GM12878 (cell line): ENCODE measurements around the gene GREB1. TPM values are rescaled to one million over a fixed set of nuclear protein-coding genes. Genes with fewer than 3 reads are reported as not detected.

Experiments used
- ATAC-seq: fragments of 200-7000 bp; cut with Tn5 transposase; 3 replicates; pipeline ENCODE4 v1.9.1; 2020; ENCODE audit warnings: mild to moderate bottlenecking, moderate library complexity
- BruUV-seq: library from RNA; stranded (reverse); fragments of 400-500 nt; replicated peaks from 2 replicates; lab custom pipeline; 2021; lab: Mats Ljungman, UMichigan
- CTCF ChIA-PET: fragments of 300-600 bp; sonication (Branson Sonifier 250); formaldehyde crosslinking; extraction: SDS; loops from one replicate; lab custom pipeline; 2021; ENCODE audit warnings: inconsistent platforms; lab: Yijun Ruan, JAX
- POLR2A ChIA-PET: fragments of 350-600 bp; formaldehyde crosslinking; extraction: SDS; loops from one replicate; lab custom pipeline; 2021; ENCODE audit warnings: inconsistent platforms; lab: Charles Lee
- RAD21 ChIA-PET: fragments of 300-600 bp; sonication (Branson Sonifier 250); formaldehyde crosslinking; loops from one replicate; lab custom pipeline; 2023; ENCODE audit warnings: antibody characterized with exemption; ENCODE audit not compliant: unreplicated experiment; lab: Charles Lee
- SMC1A ChIA-PET: fragments of 300-600 bp; sonication (Branson Sonifier 250); formaldehyde crosslinking; loops from one replicate; lab custom pipeline; 2023; ENCODE audit not compliant: unreplicated experiment, uncharacterized antibody; lab: Charles Lee
- DNase-seq: peaks from one replicate; pipeline ENCODE4 v3.0.0-alpha.2; 2011; ENCODE audit warnings: low read depth, low spot score
- FAIRE-seq: peaks from 3 replicates; lab custom pipeline; 2011; peaks lifted over from hg19 to GRCh38; lab: Jason Lieb, UNC
- H2AFZ ChIP-seq: 2 replicates; pipeline ENCODE4 v1.6.0; 2011; ENCODE audit warnings: low read depth, low read length, control low read depth; ENCODE audit not compliant: control insufficient read depth
- H3K27ac ChIP-seq: 2 replicates; pipeline ENCODE4 v1.5.1; 2011; ENCODE audit warnings: control low read depth; ENCODE audit not compliant: control insufficient read depth, insufficient read depth
- H3K27me3 ChIP-seq, 2 experiments: replicated peaks in 1 of 2; 2 replicates each; pipeline versions ENCODE4 v1.6.0 to v1.6.1; 2011; ENCODE audit warnings: low read length in 1 of 2; ENCODE audit not compliant: control insufficient read depth in 2 of 2, insufficient read depth in 2 of 2
- H3K36me3 ChIP-seq, 2 experiments: 2 replicates each; pipeline ENCODE4 v1.5.1; 2011; ENCODE audit warnings: low read length in 1 of 2; ENCODE audit not compliant: control insufficient read depth in 2 of 2, insufficient read depth in 2 of 2
- H3K4me1 ChIP-seq: 2 replicates; pipeline ENCODE4 v1.6.1; 2011; ENCODE audit warnings: mild to moderate bottlenecking, low read length, moderate library complexity, mixed read lengths; ENCODE audit not compliant: control insufficient read depth, insufficient read depth
- H3K4me2 ChIP-seq: 2 replicates; pipeline ENCODE4 v1.6.0; 2011; ENCODE audit warnings: control low read depth; ENCODE audit not compliant: control insufficient read depth, insufficient read depth
- H3K4me3 ChIP-seq: fragments of 200-600 bp; sonication (generic); 2 replicates; pipeline ENCODE4 v1.5.1; 2016
- H3K79me2 ChIP-seq: 2 replicates; pipeline ENCODE4 v1.6.0; 2011; ENCODE audit warnings: low read length; ENCODE audit not compliant: control insufficient read depth, insufficient read depth
- H3K9ac ChIP-seq: 2 replicates; pipeline ENCODE4 v1.8.0; 2011; ENCODE audit warnings: low read length, control low read depth, mixed read lengths; ENCODE audit not compliant: control insufficient read depth, insufficient read depth
- H3K9me3 ChIP-seq: replicated peaks from 3 replicates; pipeline ENCODE4 v1.5.1; 2011; ENCODE audit warnings: mild to moderate bottlenecking, low read length; ENCODE audit not compliant: control insufficient read depth, insufficient read depth
- H4K20me1 ChIP-seq: 2 replicates; pipeline ENCODE4 v1.6.0; 2011; ENCODE audit not compliant: control insufficient read depth, insufficient read depth
- CHD1 ChIP-seq: IDR thresholded peaks from 2 replicates; pipeline ENCODE4 v1.6.1; 2012; ENCODE audit warnings: low read depth, low read length, improper control_type of control experiment
- CHD2 ChIP-seq: IDR thresholded peaks from 2 replicates; pipeline ENCODE4 v1.6.1; 2011; ENCODE audit warnings: low read depth, low read length, improper control_type of control experiment, borderline replicate concordance
- EP300 ChIP-seq, 2 experiments: fragments of 150-350 bp in 1 of 2; IDR thresholded peaks; 2 replicates each; pipeline ENCODE4 v1.6.1; 2011 to 2012; ENCODE audit warnings: low read depth in 2 of 2, low read length in 2 of 2, borderline replicate concordance in 1 of 2, improper control_type of control experiment in 1 of 2, inconsistent platforms in 1 of 2; ENCODE audit not compliant: control insufficient read depth in 1 of 2
- GATAD2B ChIP-seq: fragments of 450-650 bp; conservative IDR thresholded peaks from 2 replicates; pipeline ENCODE4 v1.6.1; 2017; ENCODE audit warnings: low read depth, mild to moderate bottlenecking, moderate library complexity
- KLF5 ChIP-seq: fragments of 450-650 bp; IDR thresholded peaks from 2 replicates; pipeline ENCODE4 v1.6.1; 2014; ENCODE audit warnings: mild to moderate bottlenecking; ENCODE audit not compliant: partially characterized antibody
- NR2C1 ChIP-seq: fragments of 450-650 bp; IDR thresholded peaks from 2 replicates; pipeline ENCODE4 v1.6.1; 2017; ENCODE audit warnings: antibody characterized with exemption, mild to moderate bottlenecking, moderate library complexity
- RAD51 ChIP-seq: fragments of 450-650 bp; IDR thresholded peaks from 2 replicates; pipeline ENCODE4 v1.6.1; 2016; ENCODE audit warnings: moderate library complexity, mild to moderate bottlenecking, inconsistent platforms
- SIN3A ChIP-seq: IDR thresholded peaks from 2 replicates; pipeline ENCODE4 v1.6.1; 2012; ENCODE audit warnings: low read depth, low read length, improper control_type of control experiment
- TAF1 ChIP-seq: IDR thresholded peaks from 2 replicates; pipeline ENCODE4 v1.6.1; 2011; ENCODE audit warnings: mild to moderate bottlenecking, low read depth, low read length, borderline replicate concordance
- WRNIP1 ChIP-seq: IDR thresholded peaks from 2 replicates; pipeline ENCODE4 v1.6.1; 2011; ENCODE audit warnings: low read depth, low read length, improper control_type of control experiment, borderline replicate concordance
- WGBS: methylation state at CpG from one replicate; pipeline ENCODE4 v1.1.6; 2016; ENCODE audit warnings: low lambda C conversion rate; ENCODE audit not compliant: insufficient replicate concordance, insufficient coverage; ENCODE audit errors: missing lambda C conversion rate; 5-methylcytosine and 5-hydroxymethylcytosine counted together
- in situ Hi-C: fragments of 300-500 bp; cut with MboI; formaldehyde crosslinking; loops from 9 replicates; pipeline ENCODE4 v1.14.3; 2018; ENCODE audit warnings: mixed read lengths
- intact Hi-C: fragments of 100-400 bp; cut with micrococcal nuclease; formaldehyde crosslinking; loops from one replicate; pipeline ENCODE4 v1.14.2; 2022; ENCODE audit not compliant: unreplicated experiment
- polyA plus RNA-seq, 11 experiments: library from polyadenylated mRNA; depleted of rRNA in 4 of 11; unstranded in 6 of 11; stranded (reverse) in 5 of 11; fragments of >200 nt; fragmentation: Nextera tagmentation in 4 of 11; fragmentation: Illumina TruSeq in 1 of 11; extraction: Ambion mirVana in 4 of 11; extraction: Trizol in 1 of 11; gene quantifications; 1 replicate in 1 of 11; 2 replicates in 10 of 11; pipeline versions ENCODE4 v1.2.1 to v1.2.3, GENCODE V29; 2011 to 2016; ENCODE audit warnings: inconsistent platforms in 2 of 11, missing spikeins in 2 of 11, low read depth in 1 of 11
- total RNA-seq, 4 experiments: library from RNA; depleted of rRNA in 3 of 4; stranded (reverse); fragments of >200 nt in 3 of 4; fragmentation: Illumina TruSeq in 1 of 4; extraction: Trizol in 1 of 4; gene quantifications; 2 replicates each; pipeline versions ENCODE4 v1.2.1 to v1.2.3, GENCODE V29; 2013 to 2021
- TF ChIP-seq, protein P1 (sequence below): fragments of 450-650 bp; IDR thresholded peaks from 2 replicates; pipeline ENCODE4 v1.6.1; 2017; ENCODE audit warnings: borderline replicate concordance
- TF ChIP-seq, protein P2 (sequence below): fragments of 450-650 bp; IDR thresholded peaks from 2 replicates; pipeline ENCODE4 v1.6.1; 2017; ENCODE audit warnings: mild to moderate bottlenecking, moderate library complexity

The GREB1 gene
- total and polyA plus RNA-seq, 10 of the 15 experiments (the other 5 are each of a cell fraction or from before 2014, with no cell fraction given), result 0.09 to 2.1 (median 0.37) TPM; not detected in 1

DNA sequence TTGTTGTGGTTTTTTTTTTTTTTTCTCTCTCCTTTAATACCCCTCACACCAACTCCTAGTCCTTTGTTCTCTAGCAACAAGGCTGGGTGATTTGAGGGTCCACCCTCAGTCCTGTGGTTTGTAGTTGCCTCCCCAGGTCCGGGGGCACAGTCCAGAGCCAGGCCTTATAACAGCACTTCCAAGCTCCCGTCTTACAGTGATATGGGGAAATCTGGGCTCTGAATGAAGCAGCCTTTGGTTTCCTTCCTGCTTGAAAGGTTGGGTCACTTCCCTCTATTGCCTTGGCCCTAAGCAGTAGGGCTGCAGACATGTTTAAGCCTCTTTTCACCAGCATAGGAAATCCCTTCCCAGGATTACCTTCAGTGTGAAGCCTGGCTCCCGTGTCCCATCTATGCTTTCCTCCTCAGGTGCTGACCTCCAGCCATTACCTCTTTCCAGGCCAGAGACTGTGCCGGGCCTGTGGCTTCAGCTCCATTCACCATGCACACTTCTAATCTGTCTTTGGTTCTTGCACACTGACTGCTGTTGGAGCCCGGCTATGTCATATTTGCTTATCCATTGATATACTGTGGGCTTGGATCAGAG, 157.3 kb downstream of the GREB1 start:
- Histone ChIP-seq H3K4me2 (no peak overlapping the region), H3K4me3 (no peak overlapping the region), H3K9ac (no peak overlapping the region)
- no TSS peak for BruUV-seq
- TF ChIP-seq KLF5 (no peak), WRNIP1 (no peak), TAF1 (no peak), CHD1 (no peak), RAD51 (no peak), CHD2 (no peak), EP300 (IDR thresholded peaks at IDR 0.05; ENCODE audit: borderline replicate concordance in 1 of 2, control insufficient read depth in 1 of 2, low read depth in 2 of 2, low read length in 2 of 2) (no peak), NR2C1 (no peak), GATAD2B (no peak), SIN3A (no peak)
- TF ChIP-seq, protein P1, sequence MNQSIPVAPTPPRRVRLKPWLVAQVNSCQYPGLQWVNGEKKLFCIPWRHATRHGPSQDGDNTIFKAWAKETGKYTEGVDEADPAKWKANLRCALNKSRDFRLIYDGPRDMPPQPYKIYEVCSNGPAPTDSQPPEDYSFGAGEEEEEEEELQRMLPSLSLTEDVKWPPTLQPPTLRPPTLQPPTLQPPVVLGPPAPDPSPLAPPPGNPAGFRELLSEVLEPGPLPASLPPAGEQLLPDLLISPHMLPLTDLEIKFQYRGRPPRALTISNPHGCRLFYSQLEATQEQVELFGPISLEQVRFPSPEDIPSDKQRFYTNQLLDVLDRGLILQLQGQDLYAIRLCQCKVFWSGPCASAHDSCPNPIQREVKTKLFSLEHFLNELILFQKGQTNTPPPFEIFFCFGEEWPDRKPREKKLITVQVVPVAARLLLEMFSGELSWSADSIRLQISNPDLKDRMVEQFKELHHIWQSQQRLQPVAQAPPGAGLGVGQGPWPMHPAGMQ, result no peak
- TF ChIP-seq, protein P2, sequence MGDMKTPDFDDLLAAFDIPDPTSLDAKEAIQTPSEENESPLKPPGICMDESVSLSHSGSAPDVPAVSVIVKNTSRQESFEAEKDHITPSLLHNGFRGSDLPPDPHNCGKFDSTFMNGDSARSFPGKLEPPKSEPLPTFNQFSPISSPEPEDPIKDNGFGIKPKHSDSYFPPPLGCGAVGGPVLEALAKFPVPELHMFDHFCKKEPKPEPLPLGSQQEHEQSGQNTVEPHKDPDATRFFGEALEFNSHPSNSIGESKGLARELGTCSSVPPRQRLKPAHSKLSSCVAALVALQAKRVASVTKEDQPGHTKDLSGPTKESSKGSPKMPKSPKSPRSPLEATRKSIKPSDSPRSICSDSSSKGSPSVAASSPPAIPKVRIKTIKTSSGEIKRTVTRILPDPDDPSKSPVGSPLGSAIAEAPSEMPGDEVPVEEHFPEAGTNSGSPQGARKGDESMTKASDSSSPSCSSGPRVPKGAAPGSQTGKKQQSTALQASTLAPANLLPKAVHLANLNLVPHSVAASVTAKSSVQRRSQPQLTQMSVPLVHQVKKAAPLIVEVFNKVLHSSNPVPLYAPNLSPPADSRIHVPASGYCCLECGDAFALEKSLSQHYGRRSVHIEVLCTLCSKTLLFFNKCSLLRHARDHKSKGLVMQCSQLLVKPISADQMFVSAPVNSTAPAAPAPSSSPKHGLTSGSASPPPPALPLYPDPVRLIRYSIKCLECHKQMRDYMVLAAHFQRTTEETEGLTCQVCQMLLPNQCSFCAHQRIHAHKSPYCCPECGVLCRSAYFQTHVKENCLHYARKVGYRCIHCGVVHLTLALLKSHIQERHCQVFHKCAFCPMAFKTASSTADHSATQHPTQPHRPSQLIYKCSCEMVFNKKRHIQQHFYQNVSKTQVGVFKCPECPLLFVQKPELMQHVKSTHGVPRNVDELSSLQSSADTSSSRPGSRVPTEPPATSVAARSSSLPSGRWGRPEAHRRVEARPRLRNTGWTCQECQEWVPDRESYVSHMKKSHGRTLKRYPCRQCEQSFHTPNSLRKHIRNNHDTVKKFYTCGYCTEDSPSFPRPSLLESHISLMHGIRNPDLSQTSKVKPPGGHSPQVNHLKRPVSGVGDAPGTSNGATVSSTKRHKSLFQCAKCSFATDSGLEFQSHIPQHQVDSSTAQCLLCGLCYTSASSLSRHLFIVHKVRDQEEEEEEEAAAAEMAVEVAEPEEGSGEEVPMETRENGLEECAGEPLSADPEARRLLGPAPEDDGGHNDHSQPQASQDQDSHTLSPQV, result no peak
- TF ChIP-seq, all 136 proteins: peak for 0
- no peak overlapping the region for H3K27ac ChIP-seq
- no peaks in the 10 kb centered on the region for H3K27me3 ChIP-seq
- 0 out of 2 replicates have a peak, but pooled peaks cover 4% of the 10 kb centered on the region for H3K4me1 ChIP-seq
- ATAC-seq (no peak), DNase-seq (no peak), FAIRE-seq (no peak)
- CTCF ChIA-PET, result interaction anchor here (1.9 to 16.6 kb wide), 3 partner anchors 52 to 90 kb away, joined by 8 to 353 read pairs (median 18); partner anchors contain the start of gene LPIN1
- SMC1A ChIA-PET, result interaction anchor here (4.2 to 7.1 kb wide), 2 partner anchors 88 to 93 kb away, joined by 20 to 71 read pairs; no protein-coding TSS in a partner anchor
- H4K20me1 ChIP-seq, result no peaks in the 10 kb centered on the region
- in situ Hi-C loops, result loop anchor here (5.0 kb wide), 1 partner anchor 91 kb away; no protein-coding TSS in a partner anchor
- RAD21 ChIA-PET, result interaction anchor here (1.5 kb wide), 1 partner anchor 88 kb away, joined by 3 read pairs; no protein-coding TSS in a partner anchor
- no peaks in the 10 kb centered on the region for H3K79me2 ChIP-seq
- H3K9me3 ChIP-seq, result no peaks in the 10 kb centered on the region
- POLR2A ChIA-PET, result interaction anchor here (0.7 kb wide), 1 partner anchor 63 kb away, joined by 3 read pairs; no protein-coding TSS in a partner anchor
- no peaks in the 10 kb centered on the region for H3K36me3 ChIP-seq
- H2AFZ ChIP-seq, result no peak overlapping the region
- intact Hi-C loops, result loop anchor here (10.0 kb wide), 1 partner anchor 1314 kb away; no protein-coding TSS in a partner anchor
- 39% methylated on average over 5 of the region's 5 CpGs for WGBS
